H1 (cell line): Measurements from ENCODE around the gene FBN2. TPM values are rescaled to one million over a fixed set of nuclear protein-coding genes. Genes with fewer than 3 reads are reported as not detected.

Experiments used
- CTCF ChIA-PET: fragments of 300-600 bp; sonication (Branson Sonifier 250); formaldehyde crosslinking; loops from one replicate; lab custom pipeline; 2021; ENCODE audit not compliant: partially characterized antibody; lab: Charles Lee
- POLR2A ChIA-PET: fragments of 300-600 bp; sonication (Branson Sonifier 250); formaldehyde crosslinking; loops from one replicate; lab custom pipeline; 2021; ENCODE audit warnings: inconsistent platforms; ENCODE audit not compliant: partially characterized antibody; lab: Charles Lee
- DNase-seq, 2 experiments: peaks; one replicate each; pipeline versions ENCODE4 v3.0.0 to v3.0.0-alpha.2; 2010 to 2022; ENCODE audit warnings: low spot score in 2 of 2, low read depth in 1 of 2, mixed read lengths in 1 of 2
- FAIRE-seq: peaks from 2 replicates; lab custom pipeline; 2011; peaks lifted over from hg19 to GRCh38; lab: Jason Lieb, UNC
- H2AFZ ChIP-seq: 2 replicates; pipeline ENCODE4 v1.8.1; 2012; ENCODE audit warnings: low read length, inconsistent platforms
- H2AK5ac ChIP-seq: 2 replicates; pipeline ENCODE4 v1.6.1; 2013; ENCODE audit warnings: low read depth, low read length
- H2BK120ac ChIP-seq: replicated peaks from 2 replicates; pipeline ENCODE3; 2013; ENCODE audit warnings: low read depth, low read length, inconsistent platforms
- H2BK12ac ChIP-seq: 2 replicates; pipeline ENCODE4 v1.6.1; 2013; ENCODE audit warnings: low read depth, low read length
- H2BK15ac ChIP-seq: 2 replicates; pipeline ENCODE4 v1.6.1; 2013; ENCODE audit warnings: low read length
- H2BK20ac ChIP-seq: 2 replicates; pipeline ENCODE4 v1.6.1; 2013; ENCODE audit warnings: low read length
- H2BK5ac ChIP-seq: 2 replicates; pipeline ENCODE4 v1.6.1; 2013; ENCODE audit warnings: low read depth, low read length
- H3K14ac ChIP-seq: 2 replicates; pipeline ENCODE4 v1.6.1; 2013; ENCODE audit warnings: inconsistent platforms; ENCODE audit not compliant: insufficient read length
- H3K18ac ChIP-seq: 2 replicates; pipeline ENCODE4 v1.6.1; 2013; ENCODE audit warnings: low read length; ENCODE audit errors: extremely low read depth
- H3K23ac ChIP-seq: 2 replicates; pipeline ENCODE4 v1.6.1; 2013; ENCODE audit warnings: inconsistent platforms; ENCODE audit not compliant: insufficient read length
- H3K23me2 ChIP-seq: 2 replicates; pipeline ENCODE4 v1.6.1; 2013; ENCODE audit warnings: low read depth, low read length
- H3K27ac ChIP-seq: 2 replicates; pipeline ENCODE4 v1.6.1; 2011; ENCODE audit warnings: low read depth, low read length, inconsistent platforms
- H3K27me3 ChIP-seq, 4 experiments: replicated peaks in 1 of 4; 1 replicate in 1 of 4; 2 replicates in 3 of 4; pipeline versions ENCODE4 v1.6.1 to v1.8.1; 2011 to 2013; ENCODE audit warnings: low read length in 3 of 4, mild to moderate bottlenecking in 3 of 4, inconsistent platforms in 2 of 4, mixed read lengths in 2 of 4, moderate library complexity in 1 of 4; ENCODE audit not compliant: control insufficient read depth in 3 of 4, insufficient read depth in 3 of 4; ENCODE audit errors: extremely low read depth in 1 of 4
- H3K36me3 ChIP-seq, 4 experiments: 2 replicates each; pipeline versions ENCODE4 v1.6.1 to v1.8.1; 2011 to 2013; ENCODE audit warnings: mild to moderate bottlenecking in 4 of 4, low read length in 3 of 4, moderate library complexity in 2 of 4, control low read depth in 1 of 4, inconsistent platforms in 1 of 4; ENCODE audit not compliant: insufficient read depth in 4 of 4, control insufficient read depth in 2 of 4
- H3K4ac ChIP-seq: replicated peaks from 2 replicates; pipeline ENCODE3; 2013; ENCODE audit warnings: low read length, low read depth, mixed read lengths, inconsistent platforms; ENCODE audit not compliant: insufficient read length
- H3K4me1 ChIP-seq, 4 experiments: replicated peaks in 1 of 4; 1 replicate in 1 of 4; 2 replicates in 3 of 4; pipeline versions ENCODE4 v1.6.1 to v1.8.1; 2011 to 2013; ENCODE audit warnings: low read length in 3 of 4, inconsistent platforms in 2 of 4, mixed read lengths in 1 of 4; ENCODE audit not compliant: insufficient read depth in 4 of 4, control insufficient read depth in 3 of 4
- H3K4me2 ChIP-seq, 2 experiments: 2 replicates each; pipeline versions ENCODE4 v1.6.1 to v1.8.1; 2011 to 2013; ENCODE audit warnings: low read depth in 2 of 2, low read length in 2 of 2, control low read depth in 1 of 2, inconsistent platforms in 1 of 2, mild to moderate bottlenecking in 1 of 2; ENCODE audit not compliant: insufficient read depth in 1 of 2
- H3K4me3 ChIP-seq, 4 experiments: fragments of 200-600, 300-600 bp in 1 of 4; sonication (generic), shearing (Covaris generic), sonication (Bioruptor Twin) in 1 of 4; 2 replicates each; pipeline versions ENCODE4 v1.5.1 to v1.8.1; 2011 to 2016; ENCODE audit warnings: low read length in 4 of 4, low read depth in 3 of 4, control low read depth in 2 of 4, inconsistent platforms in 2 of 4, mild to moderate bottlenecking in 2 of 4, mixed read lengths in 1 of 4, moderate library complexity in 1 of 4; ENCODE audit not compliant: insufficient read depth in 2 of 4; ENCODE audit errors: extremely low read depth in 1 of 4
- H3K56ac ChIP-seq: replicated peaks from 2 replicates; pipeline ENCODE3; 2013; ENCODE audit warnings: low read depth, mild to moderate bottlenecking, mixed read lengths, low read length, inconsistent platforms; ENCODE audit not compliant: insufficient read length
- H3K79me1 ChIP-seq: 2 replicates; pipeline ENCODE4 v1.6.1; 2013; ENCODE audit warnings: low read depth, low read length, control low read depth
- H3K79me2 ChIP-seq, 2 experiments: 2 replicates each; pipeline versions ENCODE4 v1.6.1 to v1.8.1; 2012 to 2013; ENCODE audit warnings: low read length in 2 of 2, mild to moderate bottlenecking in 2 of 2, inconsistent platforms in 1 of 2; ENCODE audit not compliant: insufficient read depth in 2 of 2, control insufficient read depth in 1 of 2
- H3K9ac ChIP-seq, 4 experiments: replicated peaks in 1 of 4; 1 replicate in 1 of 4; 2 replicates in 3 of 4; pipeline versions ENCODE4 v1.6.1 to v1.8.1; 2011 to 2013; ENCODE audit warnings: low read depth in 3 of 4, low read length in 3 of 4, control low read depth in 2 of 4, mild to moderate bottlenecking in 2 of 4, moderate library complexity in 2 of 4, inconsistent platforms in 1 of 4; ENCODE audit errors: extremely low read depth in 1 of 4
- H3K9me3 ChIP-seq, 2 experiments: 2 replicates each; pipeline versions ENCODE4 v1.6.1 to v1.8.1; 2012 to 2013; ENCODE audit warnings: mild to moderate bottlenecking in 2 of 2, moderate library complexity in 2 of 2, control low read depth in 1 of 2, inconsistent platforms in 1 of 2, low read depth in 1 of 2, low read length in 1 of 2, mixed read lengths in 1 of 2; ENCODE audit not compliant: insufficient read depth in 2 of 2
- H4K20me1 ChIP-seq, 2 experiments: replicated peaks in 1 of 2; 2 replicates each; pipeline versions ENCODE3 to v1.8.1; 2011 to 2013; ENCODE audit warnings: inconsistent platforms in 2 of 2, low read length in 2 of 2, mild to moderate bottlenecking in 1 of 2; ENCODE audit not compliant: insufficient read depth in 2 of 2, control insufficient read depth in 1 of 2
- H4K5ac ChIP-seq: 2 replicates; pipeline ENCODE4 v1.6.1; 2013; ENCODE audit warnings: low read length, low read depth, mixed read lengths, inconsistent platforms; ENCODE audit not compliant: insufficient read length
- H4K8ac ChIP-seq: 2 replicates; pipeline ENCODE4 v1.8.0; 2013; ENCODE audit warnings: mild to moderate bottlenecking, moderate library complexity, low read length, inconsistent platforms; ENCODE audit not compliant: insufficient read depth; ENCODE audit errors: extremely low read depth
- H4K91ac ChIP-seq: replicated peaks from 2 replicates; pipeline ENCODE3; 2013; ENCODE audit warnings: low read length, mixed read lengths, inconsistent platforms; ENCODE audit not compliant: insufficient read length
- ASH2L ChIP-seq: fragments of 200-600, 300-600 bp; sonication (generic); IDR thresholded peaks from one replicate; pipeline ENCODE4 v1.7.1; 2017; ENCODE audit warnings: low read length
- CEBPB ChIP-seq: IDR thresholded peaks from 2 replicates; pipeline ENCODE4 v1.6.1; 2012; ENCODE audit warnings: low read depth, low read length
- CREB1 ChIP-seq: IDR thresholded peaks from 2 replicates; pipeline ENCODE4 v1.6.1; 2012; ENCODE audit warnings: inconsistent platforms
- CTCF ChIP-seq, 3 experiments: IDR thresholded peaks; 1 replicate in 2 of 3; 2 replicates in 1 of 3; pipeline versions ENCODE4 v1.5.1 to v1.6.1; 2011; ENCODE audit warnings: low read length in 3 of 3, mild to moderate bottlenecking in 3 of 3, inconsistent platforms in 2 of 3, low read depth in 1 of 3, moderate library complexity in 1 of 3; ENCODE audit not compliant: insufficient read depth in 1 of 3; ENCODE audit errors: control extremely low read depth in 1 of 3
- KDM1A ChIP-seq: fragments of 200-600, 300-600 bp; sonication (generic); IDR thresholded peaks from 2 replicates; pipeline ENCODE4 v1.7.1; 2016; ENCODE audit warnings: mild to moderate bottlenecking, low read length, borderline replicate concordance
- NANOG ChIP-seq: IDR thresholded peaks from 2 replicates; pipeline ENCODE4 v1.6.1; 2011; ENCODE audit warnings: low read length, low read depth, mild to moderate bottlenecking, inconsistent platforms; ENCODE audit not compliant: insufficient read depth, poor library complexity, severe bottlenecking
- POU5F1 ChIP-seq: IDR thresholded peaks from 2 replicates; pipeline ENCODE4 v1.6.1; 2011; ENCODE audit warnings: low read depth, mild to moderate bottlenecking, low read length, moderate library complexity
- RFX5 ChIP-seq: IDR thresholded peaks from 2 replicates; pipeline ENCODE4 v1.6.1; 2011; ENCODE audit warnings: low read depth, low read length, improper control_type of control experiment, borderline replicate concordance
- SIN3A ChIP-seq, 2 experiments: IDR thresholded peaks in 1 of 2; conservative IDR thresholded peaks in 1 of 2; 2 replicates each; pipeline ENCODE4 v1.6.1; 2011 to 2012; ENCODE audit warnings: low read length in 2 of 2, improper control_type of control experiment in 1 of 2, low read depth in 1 of 2, mild to moderate bottlenecking in 1 of 2
- SP1 ChIP-seq: IDR thresholded peaks from 2 replicates; pipeline ENCODE4 v1.6.1; 2011; ENCODE audit warnings: low read depth, low read length
- YY1 ChIP-seq: IDR thresholded peaks from 2 replicates; pipeline ENCODE4 v1.6.1; 2011; ENCODE audit warnings: low read depth, mild to moderate bottlenecking, low read length
- WGBS, 2 experiments: shearing (Covaris generic) in 1 of 2; methylation state at CpG; one replicate each; pipeline versions ENCODE4 v1.1.6 to v1.1.7; 2013 to 2015; ENCODE audit warnings: low lambda C conversion rate in 2 of 2, mixed read lengths in 2 of 2, inconsistent platforms in 1 of 2, low coverage in 1 of 2, missing lambda C conversion rate in 1 of 2; ENCODE audit not compliant: insufficient replicate concordance in 2 of 2, insufficient coverage in 1 of 2, insufficient read length in 1 of 2; ENCODE audit errors: extremely low coverage in 1 of 2, missing lambda C conversion rate in 1 of 2; 5-methylcytosine and 5-hydroxymethylcytosine counted together
- polyA plus RNA-seq, 7 experiments: library from polyadenylated mRNA; depleted of rRNA in 3 of 7; stranded (reverse) in 5 of 7; unstranded in 2 of 7; fragments of >200 nt in 5 of 7; fragments of 200-250 nt in 2 of 7; gene quantifications; 1 replicate in 5 of 7; 2 replicates in 1 of 7; 4 replicates in 1 of 7; pipeline versions ENCODE4 v1.2.1 to v1.2.3, GENCODE V29; 2011 to 2013; ENCODE audit warnings: missing spikeins in 2 of 7, mixed read lengths in 2 of 7
- total RNA-seq: library from RNA; stranded (reverse); fragmentation: NEBNext Ultra II Directional; extraction: Animal tissue kit (Norgen Biotek cat#: 25700); gene quantifications from 2 replicates; pipeline ENCODE4 v1.2.1, GENCODE V29; 2021

FBN2 gene
- total and polyA plus RNA-seq, 2 of the 8 experiments (the other 6 are each of a cell fraction or from before 2014, with no cell fraction given), result 14.1 to 16.3 TPM

DNA sequence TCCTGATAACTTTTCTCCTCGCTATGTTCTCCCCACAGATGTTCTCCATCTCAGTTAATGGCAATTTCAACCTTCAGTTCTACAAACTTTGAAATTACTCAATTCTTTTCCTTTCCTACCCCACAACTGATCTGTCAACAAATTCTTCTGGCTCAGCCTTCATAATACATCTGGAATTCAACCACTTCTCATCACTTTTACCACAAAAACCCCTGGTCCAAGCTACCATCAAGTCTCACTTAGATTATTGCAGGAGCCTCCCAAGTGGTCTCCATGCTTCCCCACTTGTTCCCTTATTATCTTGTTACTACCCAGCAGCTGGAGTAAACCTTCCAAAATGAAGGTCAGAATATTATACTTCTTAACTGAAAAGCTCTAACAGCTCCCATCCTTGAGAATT lies 110.1 kb downstream of the FBN2 start:
- 93% methylated on average over 1 of the region's 1 CpG; no CpG with 5 or more reads in 1 of the 2 experiments for WGBS, 2 experiments
- POLR2A ChIA-PET, result no interaction called here
- no peak overlapping the region for H2BK15ac ChIP-seq
- TF ChIP-seq KDM1A (no peak), NANOG (no peak), YY1 (no peak), CEBPB (no peak), RFX5 (no peak), POU5F1 (no peak), SP1 (no peak), SIN3A (conservative IDR thresholded peaks at IDR 0.05 in 1 of 2, IDR thresholded peaks at IDR 0.05 in 1 of 2; ENCODE audit: low read depth in 1 of 2, low read length in 2 of 2) (no peak), CTCF (IDR thresholded peaks at IDR 0.05; ENCODE audit: control extremely low read depth in 1 of 3, insufficient read depth in 1 of 3, low read depth in 1 of 3, low read length in 3 of 3) (no peak), CREB1 (no peak), ASH2L (no peak)

More for the DNA sequence above, 110.1 kb downstream of the FBN2 start:
- Histone ChIP-seq H3K4me1 (peaks cover 0 to 4% (median 0%) of the 10 kb centered on the region in 4 experiments; a peak in 2 of 7 replicates), H3K36me3 (no peaks in the 10 kb centered on the region), H2AFZ (no peak overlapping the region), H4K20me1 (no peaks in the 10 kb centered on the region), H3K23ac (no peak overlapping the region), H4K8ac (no peak overlapping the region), H3K4ac (no peak overlapping the region), H3K27ac (no peak overlapping the region), H3K79me1 (no peaks in the 10 kb centered on the region), H2AK5ac (no peak overlapping the region), H3K27me3 (no peaks in the 10 kb centered on the region), H2BK5ac (no peak overlapping the region), H2BK20ac (no peak overlapping the region), H3K4me2 (no peak overlapping the region), H3K18ac (no peak overlapping the region), H3K23me2 (no peaks in the 10 kb centered on the region), H3K9me3 (no peaks in the 10 kb centered on the region), H4K5ac (no peak overlapping the region), H4K91ac (no peak overlapping the region), H2BK120ac (no peak overlapping the region), H3K4me3 (no peak overlapping the region), H3K56ac (no peak overlapping the region), H3K79me2 (no peaks in the 10 kb centered on the region), H2BK12ac (no peak overlapping the region), H3K9ac (no peak overlapping the region), H3K14ac (no peak overlapping the region)
- DNase-seq (no peak), FAIRE-seq (no peak)
- CTCF ChIA-PET, result interaction anchor here (0.5 to 3.0 kb wide), 4 partner anchors 16 to 810 kb away, joined by 3 to 14 read pairs (median 3); no protein-coding TSS in a partner anchor
